GM23338 (cell line): ENCODE data around the gene BTNL8. TPM values are rescaled to one million over a fixed set of nuclear protein-coding genes. Genes with fewer than 3 reads are reported as not detected.

Experiments
- ATAC-seq: fragments of 200-7000 bp; cut with Tn5 transposase; 3 replicates; pipeline ENCODE4 v1.9.1; 2020
- DNase-seq: peaks from one replicate; pipeline ENCODE4 v3.0.0-alpha.2; 2015; ENCODE audit warnings: low spot score
- H2AFZ ChIP-seq: fragments of 200-600 bp; sonication (generic); 2 replicates; pipeline ENCODE4 v1.8.0; 2016; ENCODE audit warnings: antibody characterized with exemption, mild to moderate bottlenecking, moderate library complexity
- H3F3A ChIP-seq: fragments of 200-600 bp; sonication (generic); replicated peaks from 2 replicates; pipeline ENCODE4 v1.8.0; 2017; ENCODE audit warnings: antibody characterized with exemption, mixed run types, low read depth
- H3K27ac ChIP-seq: fragments of 200-600 bp; sonication (generic); 2 replicates; pipeline ENCODE4 v1.6.1; 2016; ENCODE audit warnings: low read depth
- H3K27me3 ChIP-seq: fragments of 200-600 bp; sonication (generic); 2 replicates; pipeline ENCODE4 v1.8.0; 2016; ENCODE audit warnings: mild to moderate bottlenecking, mixed run types, moderate library complexity; ENCODE audit not compliant: insufficient read depth
- H3K36me3 ChIP-seq: fragments of 200-600 bp; sonication (generic); 2 replicates; pipeline ENCODE4 v1.8.0; 2016; ENCODE audit warnings: mild to moderate bottlenecking; ENCODE audit not compliant: insufficient read depth
- H3K4me1 ChIP-seq: fragments of 200-600 bp; sonication (generic); 2 replicates; pipeline ENCODE4 v1.8.0; 2016; ENCODE audit warnings: mild to moderate bottlenecking, moderate library complexity; ENCODE audit not compliant: insufficient read depth
- H3K4me2 ChIP-seq: fragments of 200-600 bp; sonication (generic); 2 replicates; pipeline ENCODE4 v1.7.1; 2017; ENCODE audit warnings: mixed run types
- H3K4me3 ChIP-seq: fragments of 200-600 bp; sonication (generic); 2 replicates; pipeline ENCODE4 v1.6.1; 2016; ENCODE audit warnings: mixed run types
- H3K79me2 ChIP-seq: fragments of 200-600 bp; sonication (generic); replicated peaks from 2 replicates; pipeline ENCODE4 v1.8.0; 2017; ENCODE audit warnings: mild to moderate bottlenecking; ENCODE audit not compliant: insufficient read depth
- H3K9me2 ChIP-seq: fragments of 200-600 bp; sonication (generic); 2 replicates; pipeline ENCODE4 v1.8.0; 2017; ENCODE audit not compliant: insufficient read depth
- H4K20me1 ChIP-seq: fragments of 200-600 bp; sonication (generic); replicated peaks from 2 replicates; pipeline ENCODE4 v1.8.0; 2017; ENCODE audit warnings: mild to moderate bottlenecking; ENCODE audit not compliant: insufficient read depth
- H3K27ac Mint-ChIP-seq: 2 replicates; pipeline ENCODE4 v1.8.0; 2020; ENCODE audit warnings: inconsistent platforms, mild to moderate bottlenecking, moderate library complexity, mixed read lengths
- H3K27me3 Mint-ChIP-seq: 3 replicates; pipeline ENCODE4 v1.8.0; 2022; ENCODE audit warnings: low read depth, mild to moderate bottlenecking, moderate library complexity, mixed read lengths, inconsistent platforms; ENCODE audit not compliant: insufficient read depth, poor library complexity
- H3K36me3 Mint-ChIP-seq: 3 replicates; pipeline ENCODE4 v1.8.0; 2021; ENCODE audit warnings: low read depth, mild to moderate bottlenecking, inconsistent platforms, moderate library complexity, mixed read lengths
- H3K4me1 Mint-ChIP-seq: 3 replicates; pipeline ENCODE4 v1.8.0; 2020; ENCODE audit warnings: mild to moderate bottlenecking, inconsistent platforms, mixed read lengths
- H3K4me3 Mint-ChIP-seq: 3 replicates; pipeline ENCODE4 v1.8.0; 2021; ENCODE audit warnings: moderate library complexity, mild to moderate bottlenecking, inconsistent platforms, mixed read lengths
- H3K9me3 Mint-ChIP-seq: 3 replicates; pipeline ENCODE4 v1.8.0; 2020; ENCODE audit warnings: moderate library complexity, mild to moderate bottlenecking, inconsistent platforms, mixed read lengths
- CREB1 ChIP-seq: fragments of 250-450 bp; sonication (Bioruptor Pico); IDR thresholded peaks from 2 replicates; pipeline ENCODE4 v1.5.0; 2020; ENCODE audit warnings: low read depth, mild to moderate bottlenecking, moderate library complexity
- CTCF ChIP-seq, 2 experiments: fragments of 200-600 bp in 1 of 2; sonication (generic) in 1 of 2; conservative IDR thresholded peaks; 2 replicates each; pipeline versions ENCODE4 v1.5.1 to v1.6.1; 2016 to 2017; ENCODE audit warnings: antibody characterized with exemption in 2 of 2, low read depth in 2 of 2, mild to moderate bottlenecking in 2 of 2, moderate library complexity in 1 of 2
- ETS1 ChIP-seq: IDR thresholded peaks from 2 replicates; pipeline ENCODE4 v1.6.1; 2016; ENCODE audit warnings: antibody characterized with exemption
- EZH2 ChIP-seq: fragments of 200-600 bp; sonication (generic); IDR thresholded peaks from one replicate; pipeline ENCODE4 v1.8.0; 2017; ENCODE audit warnings: antibody characterized with exemption, mild to moderate bottlenecking, low read depth; ENCODE audit not compliant: unreplicated experiment
- EZH2phosphoT487 ChIP-seq: fragments of 200-600 bp; sonication (generic); IDR thresholded peaks from one replicate; pipeline ENCODE4 v1.8.1; 2018; ENCODE audit warnings: antibody characterized with exemption; ENCODE audit not compliant: unreplicated experiment
- JUNB ChIP-seq: IDR thresholded peaks from one replicate; pipeline ENCODE4 v1.6.1; 2016; ENCODE audit warnings: antibody characterized with exemption; ENCODE audit not compliant: unreplicated experiment
- NANOG ChIP-seq: IDR thresholded peaks from 2 replicates; pipeline ENCODE4 v1.6.1; 2016; ENCODE audit warnings: antibody characterized with exemption, borderline replicate concordance
- POLR2AphosphoS5 ChIP-seq: IDR thresholded peaks from 2 replicates; pipeline ENCODE4 v1.6.1; 2016; ENCODE audit warnings: antibody characterized with exemption, low read depth
- REST ChIP-seq: IDR thresholded peaks from one replicate; pipeline ENCODE4 v1.6.1; 2018; ENCODE audit warnings: antibody characterized with exemption; ENCODE audit not compliant: unreplicated experiment
- STAT1 ChIP-seq: IDR thresholded peaks from one replicate; pipeline ENCODE4 v1.6.1; 2016; ENCODE audit warnings: antibody characterized with exemption; ENCODE audit not compliant: unreplicated experiment
- ZNF114 ChIP-seq: fragments of 250-450 bp; sonication (Bioruptor Pico); IDR thresholded peaks from 2 replicates; pipeline ENCODE4 v1.5.0; 2020; ENCODE audit warnings: mild to moderate bottlenecking, moderate library complexity
- ZNF331 ChIP-seq: fragments of 250-450 bp; sonication (Bioruptor Pico); IDR thresholded peaks from 2 replicates; pipeline ENCODE4 v1.5.0; 2020; ENCODE audit warnings: low read depth, mild to moderate bottlenecking, moderate library complexity
- ZNF462 ChIP-seq: fragments of 250-450 bp; sonication (Bioruptor Pico); IDR thresholded peaks from 2 replicates; pipeline ENCODE4 v1.5.0; 2020; ENCODE audit warnings: mild to moderate bottlenecking, moderate library complexity
- polyA plus RNA-seq: library from polyadenylated mRNA; unstranded; fragments of >200 nt; fragmentation: Nextera tagmentation; extraction: Ambion mirVana; gene quantifications from 2 replicates; pipeline ENCODE4 v1.2.1, GENCODE V29; 2016
- total RNA-seq: library from RNA; depleted of rRNA; stranded (reverse); fragments of >200 nt; shearing (Covaris generic); gene quantifications from 2 replicates; pipeline ENCODE4 v1.2.3, GENCODE V29; 2014

BTNL8 gene
- total and polyA plus RNA-seq, 2 experiments from 2014 or later = 0.23 TPM; not detected in 1

GRCh38 chr5:180959661-180960060 is 60.7 kb downstream of the BTNL8 start:
- H3K27ac ChIP-seq = no peak overlapping the region
- H3K4me3 ChIP-seq = no peak overlapping the region
- H3K9me3 Mint-ChIP-seq = no peaks in the 10 kb centered on the region
- H2AFZ ChIP-seq = no peak overlapping the region
- TF ChIP-seq JUNB (no peak), STAT1 (no peak), ETS1 (no peak), CTCF (conservative IDR thresholded peaks at IDR 0.05; ENCODE audit: low read depth in 2 of 2) (no peak), ZNF462 (CRISPR knock-in tag) (no peak), EZH2phosphoT487 (no peak), EZH2 (no peak), REST (no peak), POLR2AphosphoS5 (no peak), ZNF114 (CRISPR knock-in tag) (no peak), CREB1 (CRISPR knock-in tag) (no peak), NANOG (no peak), ZNF331 (CRISPR knock-in tag) (no peak)
- no peaks in the 10 kb centered on the region for H3F3A ChIP-seq
- H4K20me1 ChIP-seq = no peaks in the 10 kb centered on the region
- H3K27ac Mint-ChIP-seq = no peak overlapping the region
- no peaks in the 10 kb centered on the region for H3K27me3 Mint-ChIP-seq
- no peak overlapping the region for H3K4me2 ChIP-seq
- no peaks in the 10 kb centered on the region for H3K4me1 Mint-ChIP-seq
- no peaks in the 10 kb centered on the region for H3K27me3 ChIP-seq
- no peaks in the 10 kb centered on the region for H3K36me3 ChIP-seq
- no peaks in the 10 kb centered on the region for H3K79me2 ChIP-seq
- no peaks in the 10 kb centered on the region for H3K36me3 Mint-ChIP-seq
- H3K4me1 ChIP-seq = no peaks in the 10 kb centered on the region
- no peaks in the 10 kb centered on the region for H3K9me2 ChIP-seq
- no peak overlapping the region for H3K4me3 Mint-ChIP-seq
- no peak for DNase-seq
- no peak for ATAC-seq
